ENCODE results near the gene TWIST1.

TWIST1 gene

GRCh38 chr7:19095353-19095860, 22.0 kb downstream of the TWIST1 start:
- H3K4me3 ChIP-seq (ENCODE audit: low read depth, low read length): no peak overlapping the region
- no peak for DNase-seq (ENCODE audit: low read depth)
- TF ChIP-seq CTCF (IDR thresholded peaks at IDR 0.05; ENCODE audit: insufficient read depth, low read depth, low read length, missing control alignments): no peak

- TF ChIP-seq CTCF (IDR thresholded peaks at IDR 0.05; ENCODE audit: insufficient read depth, low read depth, low read length, missing control alignments): no peak
- DNase-seq (ENCODE audit: low read depth): no peak
- no peak overlapping the region for H3K4me3 ChIP-seq (ENCODE audit: low read depth, low read length)
These were observed 22.7 kb downstream of the TWIST1 start for GRCh38 chr7:19094598-19095352.

DNA sequence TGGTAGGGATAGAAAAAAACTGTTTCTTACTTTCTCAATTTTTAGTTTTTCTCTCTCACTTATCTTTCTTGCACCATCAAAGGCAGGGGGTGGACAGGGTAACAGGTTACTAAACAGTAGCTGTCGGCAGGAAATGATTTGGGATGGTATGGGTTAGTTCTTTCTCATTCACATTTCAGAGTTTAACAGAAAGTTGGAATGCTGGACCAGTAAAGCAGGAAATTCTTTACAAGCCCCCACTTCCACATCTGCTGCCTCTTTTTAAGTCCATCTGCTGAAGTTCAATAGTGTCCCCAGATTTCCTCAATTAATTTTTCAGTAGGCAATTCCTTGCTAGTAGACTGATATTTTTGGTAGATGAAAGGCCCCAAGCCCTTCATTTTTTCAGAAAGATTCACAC, 23.3 kb downstream of the TWIST1 start:
- TF ChIP-seq CTCF (IDR thresholded peaks at IDR 0.05; ENCODE audit: insufficient read depth, low read depth, low read length, missing control alignments): no peak
- DNase-seq (ENCODE audit: low read depth): no peak
- no peak overlapping the region for H3K4me3 ChIP-seq (ENCODE audit: low read depth, low read length)

DNA sequence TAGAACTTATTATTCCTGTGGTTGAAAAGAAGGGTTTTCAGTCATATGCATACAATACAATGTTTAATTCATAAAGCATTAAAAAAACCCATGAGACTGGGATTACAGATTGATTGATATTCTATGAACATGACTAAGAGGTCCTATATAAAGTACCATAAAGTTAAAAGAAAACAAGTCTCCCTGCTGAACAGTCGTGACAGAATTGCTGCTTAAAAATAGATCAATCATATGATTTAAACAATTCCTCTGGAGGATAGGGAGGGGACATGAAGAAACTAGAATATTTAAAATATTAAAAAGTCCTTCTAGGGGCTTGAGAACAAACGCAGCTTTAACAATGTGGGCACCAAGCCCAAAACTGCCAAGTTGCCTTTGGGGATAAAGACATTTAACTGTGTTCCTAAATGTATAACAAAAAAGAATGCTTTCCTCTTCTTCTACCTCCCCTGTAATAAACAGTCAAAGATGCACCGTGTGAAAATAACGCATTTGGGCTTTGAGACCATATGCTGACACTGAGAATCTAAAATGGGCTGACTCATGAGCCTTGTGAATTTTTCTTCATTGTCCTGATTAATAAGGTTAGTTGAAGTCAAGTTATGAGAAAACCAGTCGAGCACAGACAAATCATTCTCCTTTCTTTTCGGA, 25.8 kb downstream of the TWIST1 start:
- no peak for DNase-seq (ENCODE audit: low read depth)
- TF ChIP-seq CTCF (IDR thresholded peaks at IDR 0.05; ENCODE audit: insufficient read depth, low read depth, low read length, missing control alignments): no peak
- no peak overlapping the region for H3K4me3 ChIP-seq (ENCODE audit: low read depth, low read length)

DNA sequence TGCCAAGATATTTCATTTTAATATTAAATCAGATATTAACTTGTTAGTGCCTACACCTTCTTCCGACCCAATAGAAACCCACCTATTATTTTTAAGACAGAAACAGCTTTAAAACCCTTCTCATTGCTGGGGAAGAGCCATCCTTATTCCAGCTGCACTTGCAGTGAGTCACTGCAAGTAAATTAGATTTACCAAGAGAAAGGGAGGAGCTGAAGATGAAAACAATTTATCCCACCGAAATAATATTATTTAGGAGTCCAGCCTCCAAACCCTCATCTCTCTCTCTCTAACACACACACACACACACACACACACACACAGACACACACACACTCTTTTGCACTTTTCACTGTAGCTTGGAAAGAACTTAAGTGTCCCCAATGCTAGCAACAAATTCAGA, 26.9 kb downstream of the TWIST1 start:
- no peak for DNase-seq (ENCODE audit: low read depth)
- H3K4me3 ChIP-seq (ENCODE audit: low read depth, low read length): no peak overlapping the region
- TF ChIP-seq CTCF (IDR thresholded peaks at IDR 0.05; ENCODE audit: insufficient read depth, low read depth, low read length, missing control alignments): no peak

GRCh38 chr7:19089797-19090196, 27.6 kb downstream of the TWIST1 start:
- no peak for DNase-seq (ENCODE audit: low read depth)
- H3K4me3 ChIP-seq (ENCODE audit: low read depth, low read length): no peak overlapping the region
- TF ChIP-seq CTCF (IDR thresholded peaks at IDR 0.05; ENCODE audit: insufficient read depth, low read depth, low read length, missing control alignments): no peak
